ENCODE measurements around the gene CHST15.

DNA sequence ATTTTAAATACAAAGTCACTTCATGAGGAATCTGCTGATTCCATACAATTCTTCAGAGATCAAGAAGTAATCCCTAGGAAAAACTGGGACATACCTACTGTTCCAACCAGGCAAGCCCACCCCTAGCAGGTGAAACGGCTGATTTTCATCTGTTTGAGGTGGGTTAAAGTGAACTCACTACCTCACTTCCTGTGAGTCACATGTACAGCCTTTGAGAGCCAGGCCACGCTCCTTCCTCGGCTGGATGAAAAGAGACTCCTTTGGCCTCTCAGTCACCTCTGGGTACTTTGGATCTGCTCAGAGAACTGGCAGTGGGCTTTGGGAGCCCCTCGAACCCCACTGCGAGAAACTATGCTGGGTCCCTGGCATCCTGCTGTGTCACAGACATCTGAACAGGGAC, 68.2 kb downstream of the CHST15 start:
- TF ChIP-seq POLR2AphosphoS5 (IDR thresholded peaks at IDR 0.05) (no peak), POLR2A (IDR thresholded peaks at IDR 0.05) (no peak), EP300 (IDR thresholded peaks at IDR 0.05) (no peak)
- TF ChIP-seq, protein P1, sequence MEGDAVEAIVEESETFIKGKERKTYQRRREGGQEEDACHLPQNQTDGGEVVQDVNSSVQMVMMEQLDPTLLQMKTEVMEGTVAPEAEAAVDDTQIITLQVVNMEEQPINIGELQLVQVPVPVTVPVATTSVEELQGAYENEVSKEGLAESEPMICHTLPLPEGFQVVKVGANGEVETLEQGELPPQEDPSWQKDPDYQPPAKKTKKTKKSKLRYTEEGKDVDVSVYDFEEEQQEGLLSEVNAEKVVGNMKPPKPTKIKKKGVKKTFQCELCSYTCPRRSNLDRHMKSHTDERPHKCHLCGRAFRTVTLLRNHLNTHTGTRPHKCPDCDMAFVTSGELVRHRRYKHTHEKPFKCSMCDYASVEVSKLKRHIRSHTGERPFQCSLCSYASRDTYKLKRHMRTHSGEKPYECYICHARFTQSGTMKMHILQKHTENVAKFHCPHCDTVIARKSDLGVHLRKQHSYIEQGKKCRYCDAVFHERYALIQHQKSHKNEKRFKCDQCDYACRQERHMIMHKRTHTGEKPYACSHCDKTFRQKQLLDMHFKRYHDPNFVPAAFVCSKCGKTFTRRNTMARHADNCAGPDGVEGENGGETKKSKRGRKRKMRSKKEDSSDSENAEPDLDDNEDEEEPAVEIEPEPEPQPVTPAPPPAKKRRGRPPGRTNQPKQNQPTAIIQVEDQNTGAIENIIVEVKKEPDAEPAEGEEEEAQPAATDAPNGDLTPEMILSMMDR (IDR thresholded peaks at IDR 0.05), result no peak
